Measurements from ENCODE around the gene GP5.

Gene GP5

DNA sequence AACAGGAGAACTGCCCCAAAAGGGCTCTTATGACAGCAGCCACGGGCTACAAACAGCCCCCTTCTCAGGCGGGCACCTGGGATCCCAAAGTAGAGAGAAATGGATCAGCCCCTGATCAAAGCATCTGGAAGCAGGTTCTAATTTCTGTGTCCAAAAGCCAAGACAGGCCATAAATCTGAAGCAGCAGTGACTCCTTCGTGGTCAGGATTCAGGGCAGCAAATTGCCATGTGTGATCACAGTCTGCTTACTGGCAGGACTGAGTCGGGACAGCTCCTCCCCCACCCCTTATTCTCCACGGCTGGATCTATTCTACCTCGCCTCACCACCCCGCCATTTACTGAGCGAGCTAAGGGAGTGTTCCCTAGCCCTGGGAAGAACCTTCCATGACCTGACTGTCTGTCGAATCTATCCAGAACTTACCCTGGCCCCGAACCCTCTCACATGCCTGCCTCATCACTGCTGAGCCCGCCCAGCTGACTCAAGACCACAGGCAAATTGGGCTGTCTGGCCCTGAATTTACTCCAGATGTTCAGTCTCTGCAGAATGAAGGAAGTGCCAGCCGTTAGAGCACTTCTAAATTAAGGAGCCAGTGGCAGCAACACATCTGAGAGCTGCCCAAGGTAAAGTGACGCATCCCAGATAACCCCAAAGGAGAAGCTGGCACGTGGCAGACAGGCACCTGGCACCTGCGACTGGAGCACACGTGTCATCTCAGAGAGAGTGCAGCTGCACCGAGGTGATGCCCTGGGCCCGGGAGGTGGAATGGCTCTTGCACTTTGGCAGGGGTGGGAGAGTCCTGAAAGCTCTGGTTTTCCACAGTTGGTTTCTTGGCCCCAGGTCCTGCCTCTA lies 30.8 kb downstream of the GP5 start (continued):
- TF ChIP-seq ZNF23 (tag by site-specific recombination; IDR thresholded peaks at IDR 0.05; ENCODE audit: borderline replicate concordance) (no peak), SP7 (tag by site-specific recombination; IDR thresholded peaks at IDR 0.05) (peak; percentile 76), KLF7 (tag by site-specific recombination; IDR thresholded peaks at IDR 0.05; ENCODE audit: borderline replicate concordance) (no peak), ZNF426 (tag by site-specific recombination; IDR thresholded peaks at IDR 0.05) (no peak), ZNF600 (tag by site-specific recombination; IDR thresholded peaks at IDR 0.05) (peak; percentile 93; the same call in 1 of the 2 replicates), SALL2 (tag by site-specific recombination; IDR thresholded peaks at IDR 0.05; ENCODE audit: borderline replicate concordance) (no peak), GFI1B (tag by site-specific recombination; IDR thresholded peaks at IDR 0.05) (no peak), ZNF302 (tag by site-specific recombination; IDR thresholded peaks at IDR 0.05; ENCODE audit: low read depth) (no peak), OVOL3 (tag by site-specific recombination; IDR thresholded peaks at IDR 0.05) (no peak), ZFP3 (tag by site-specific recombination; IDR thresholded peaks at IDR 0.05; ENCODE audit: low read depth) (no peak), ZNF433 (tag by site-specific recombination; IDR thresholded peaks at IDR 0.05; ENCODE audit: low read depth) (no peak)

DNA sequence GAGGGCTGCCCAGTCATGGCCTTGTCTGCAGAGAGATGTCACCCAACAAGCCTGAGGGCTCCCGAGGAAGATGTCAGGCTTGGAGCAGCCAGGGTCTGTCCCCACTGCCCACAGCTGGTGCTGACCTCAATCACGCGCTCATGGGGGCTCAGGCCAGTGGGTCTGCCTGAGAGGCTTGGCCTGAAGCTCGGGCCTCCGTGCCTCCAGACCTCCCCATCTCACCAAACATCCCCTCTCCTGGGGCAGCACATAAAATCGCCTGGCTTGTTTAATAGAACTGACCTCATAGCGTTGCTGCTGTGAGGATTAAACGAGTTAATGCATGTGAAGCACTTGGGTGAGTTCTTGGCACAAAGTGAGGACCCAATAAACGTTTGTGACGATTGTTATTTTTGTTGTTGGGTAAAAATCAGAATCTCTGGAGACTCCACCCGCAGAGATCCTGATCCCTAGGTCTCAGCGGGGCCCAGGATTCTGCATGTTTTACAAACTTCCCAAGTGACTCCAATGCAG lies 33.0 kb downstream of the GP5 start:
- H3K4me3 ChIP-seq (ENCODE audit: low read depth, low read length): no peak overlapping the region
- H3K4me1 ChIP-seq (ENCODE audit: control insufficient read depth, insufficient read depth, low read length): no peaks in the 10 kb centered on the region
- H3K9me3 ChIP-seq (ENCODE audit: control insufficient read depth, insufficient read depth, low read depth, low read length): no peaks in the 10 kb centered on the region
- H3K36me3 ChIP-seq (ENCODE audit: control insufficient read depth in 2 of 2, insufficient read depth in 1 of 2, low read length in 2 of 2): no peaks in the 10 kb centered on the region
- ChIA-PET POLR2A (no interaction called here), CTCF (no interaction called here)
- no peak overlapping the region for H3K27ac ChIP-seq (ENCODE audit: extremely low read depth, low read depth, low read length)
- TF ChIP-seq, protein P1, sequence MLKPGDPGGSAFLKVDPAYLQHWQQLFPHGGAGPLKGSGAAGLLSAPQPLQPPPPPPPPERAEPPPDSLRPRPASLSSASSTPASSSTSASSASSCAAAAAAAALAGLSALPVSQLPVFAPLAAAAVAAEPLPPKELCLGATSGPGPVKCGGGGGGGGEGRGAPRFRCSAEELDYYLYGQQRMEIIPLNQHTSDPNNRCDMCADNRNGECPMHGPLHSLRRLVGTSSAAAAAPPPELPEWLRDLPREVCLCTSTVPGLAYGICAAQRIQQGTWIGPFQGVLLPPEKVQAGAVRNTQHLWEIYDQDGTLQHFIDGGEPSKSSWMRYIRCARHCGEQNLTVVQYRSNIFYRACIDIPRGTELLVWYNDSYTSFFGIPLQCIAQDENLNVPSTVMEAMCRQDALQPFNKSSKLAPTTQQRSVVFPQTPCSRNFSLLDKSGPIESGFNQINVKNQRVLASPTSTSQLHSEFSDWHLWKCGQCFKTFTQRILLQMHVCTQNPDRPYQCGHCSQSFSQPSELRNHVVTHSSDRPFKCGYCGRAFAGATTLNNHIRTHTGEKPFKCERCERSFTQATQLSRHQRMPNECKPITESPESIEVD (tag by site-specific recombination; IDR thresholded peaks at IDR 0.05): peak; percentile 82
- TF ChIP-seq, protein P2, sequence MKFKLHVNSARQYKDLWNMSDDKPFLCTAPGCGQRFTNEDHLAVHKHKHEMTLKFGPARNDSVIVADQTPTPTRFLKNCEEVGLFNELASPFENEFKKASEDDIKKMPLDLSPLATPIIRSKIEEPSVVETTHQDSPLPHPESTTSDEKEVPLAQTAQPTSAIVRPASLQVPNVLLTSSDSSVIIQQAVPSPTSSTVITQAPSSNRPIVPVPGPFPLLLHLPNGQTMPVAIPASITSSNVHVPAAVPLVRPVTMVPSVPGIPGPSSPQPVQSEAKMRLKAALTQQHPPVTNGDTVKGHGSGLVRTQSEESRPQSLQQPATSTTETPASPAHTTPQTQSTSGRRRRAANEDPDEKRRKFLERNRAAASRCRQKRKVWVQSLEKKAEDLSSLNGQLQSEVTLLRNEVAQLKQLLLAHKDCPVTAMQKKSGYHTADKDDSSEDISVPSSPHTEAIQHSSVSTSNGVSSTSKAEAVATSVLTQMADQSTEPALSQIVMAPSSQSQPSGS (tag by site-specific recombination; IDR thresholded peaks at IDR 0.05; ENCODE audit: low read depth): 0 out of 2 replicates have a peak, but pooled peaks have one; percentile 10
- TF ChIP-seq ZEB2 (tag by site-specific recombination; IDR thresholded peaks at IDR 0.05): peak; percentile 67; the same call in 1 of the 2 replicates
- TF ChIP-seq ZFP41 (tag by site-specific recombination; IDR thresholded peaks at IDR 0.05; ENCODE audit: borderline replicate concordance): no peak
- TF ChIP-seq GLIS1 (tag by site-specific recombination; IDR thresholded peaks at IDR 0.05): peak; percentile 89
- TF ChIP-seq ZNF112 (tag by site-specific recombination; IDR thresholded peaks at IDR 0.05): no peak
- TF ChIP-seq FEZF1 (tag by site-specific recombination; IDR thresholded peaks at IDR 0.05): peak; percentile 74; the same call in 1 of the 2 replicates
- peak; percentile 78 for TF ChIP-seq ZNF423 (tag by site-specific recombination; IDR thresholded peaks at IDR 0.05)
- TF ChIP-seq ZNF664 (tag by site-specific recombination; IDR thresholded peaks at IDR 0.05): peak; percentile 98
- no peak for TF ChIP-seq ZNF324 (tag by site-specific recombination; IDR thresholded peaks at IDR 0.05)
- TF ChIP-seq ZBTB48 (tag by site-specific recombination; IDR thresholded peaks at IDR 0.05): no peak
- peak; percentile 79 for TF ChIP-seq ZNF843 (tag by site-specific recombination; IDR thresholded peaks at IDR 0.05)
- TF ChIP-seq, protein P3, sequence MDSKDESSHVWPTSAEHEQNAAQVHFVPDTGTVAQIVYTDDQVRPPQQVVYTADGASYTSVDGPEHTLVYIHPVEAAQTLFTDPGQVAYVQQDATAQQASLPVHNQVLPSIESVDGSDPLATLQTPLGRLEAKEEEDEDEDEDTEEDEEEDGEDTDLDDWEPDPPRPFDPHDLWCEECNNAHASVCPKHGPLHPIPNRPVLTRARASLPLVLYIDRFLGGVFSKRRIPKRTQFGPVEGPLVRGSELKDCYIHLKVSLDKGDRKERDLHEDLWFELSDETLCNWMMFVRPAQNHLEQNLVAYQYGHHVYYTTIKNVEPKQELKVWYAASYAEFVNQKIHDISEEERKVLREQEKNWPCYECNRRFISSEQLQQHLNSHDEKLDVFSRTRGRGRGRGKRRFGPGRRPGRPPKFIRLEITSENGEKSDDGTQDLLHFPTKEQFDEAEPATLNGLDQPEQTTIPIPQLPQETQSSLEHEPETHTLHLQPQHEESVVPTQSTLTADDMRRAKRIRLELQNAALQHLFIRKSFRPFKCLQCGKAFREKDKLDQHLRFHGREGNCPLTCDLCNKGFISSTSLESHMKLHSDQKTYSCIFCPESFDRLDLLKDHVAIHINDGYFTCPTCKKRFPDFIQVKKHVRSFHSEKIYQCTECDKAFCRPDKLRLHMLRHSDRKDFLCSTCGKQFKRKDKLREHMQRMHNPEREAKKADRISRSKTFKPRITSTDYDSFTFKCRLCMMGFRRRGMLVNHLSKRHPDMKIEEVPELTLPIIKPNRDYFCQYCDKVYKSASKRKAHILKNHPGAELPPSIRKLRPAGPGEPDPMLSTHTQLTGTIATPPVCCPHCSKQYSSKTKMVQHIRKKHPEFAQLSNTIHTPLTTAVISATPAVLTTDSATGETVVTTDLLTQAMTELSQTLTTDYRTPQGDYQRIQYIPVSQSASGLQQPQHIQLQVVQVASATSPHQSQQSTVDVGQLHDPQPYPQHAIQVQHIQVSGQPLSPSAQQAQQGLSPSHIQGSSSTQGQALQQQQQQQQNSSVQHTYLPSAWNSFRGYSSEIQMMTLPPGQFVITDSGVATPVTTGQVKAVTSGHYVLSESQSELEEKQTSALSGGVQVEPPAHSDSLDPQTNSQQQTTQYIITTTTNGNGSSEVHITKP (tag by site-specific recombination; IDR thresholded peaks at IDR 0.05): peak; percentile 44; the same call in 1 of the 2 replicates
- TF ChIP-seq, protein P4, sequence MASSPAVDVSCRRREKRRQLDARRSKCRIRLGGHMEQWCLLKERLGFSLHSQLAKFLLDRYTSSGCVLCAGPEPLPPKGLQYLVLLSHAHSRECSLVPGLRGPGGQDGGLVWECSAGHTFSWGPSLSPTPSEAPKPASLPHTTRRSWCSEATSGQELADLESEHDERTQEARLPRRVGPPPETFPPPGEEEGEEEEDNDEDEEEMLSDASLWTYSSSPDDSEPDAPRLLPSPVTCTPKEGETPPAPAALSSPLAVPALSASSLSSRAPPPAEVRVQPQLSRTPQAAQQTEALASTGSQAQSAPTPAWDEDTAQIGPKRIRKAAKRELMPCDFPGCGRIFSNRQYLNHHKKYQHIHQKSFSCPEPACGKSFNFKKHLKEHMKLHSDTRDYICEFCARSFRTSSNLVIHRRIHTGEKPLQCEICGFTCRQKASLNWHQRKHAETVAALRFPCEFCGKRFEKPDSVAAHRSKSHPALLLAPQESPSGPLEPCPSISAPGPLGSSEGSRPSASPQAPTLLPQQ (tag by site-specific recombination; IDR thresholded peaks at IDR 0.05): 0 out of 2 replicates have a peak, but pooled peaks have one; percentile 17
- peak; percentile 35; the same call in 1 of the 2 replicates for TF ChIP-seq OSR2 (tag by site-specific recombination; IDR thresholded peaks at IDR 0.05)
- TF ChIP-seq, protein P5, sequence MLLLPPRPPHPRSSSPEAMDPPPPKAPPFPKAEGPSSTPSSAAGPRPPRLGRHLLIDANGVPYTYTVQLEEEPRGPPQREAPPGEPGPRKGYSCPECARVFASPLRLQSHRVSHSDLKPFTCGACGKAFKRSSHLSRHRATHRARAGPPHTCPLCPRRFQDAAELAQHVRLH (tag by site-specific recombination; IDR thresholded peaks at IDR 0.05): no peak
- TF ChIP-seq GFI1B (tag by site-specific recombination; IDR thresholded peaks at IDR 0.05): no peak
- no peak for TF ChIP-seq ZFP37 (tag by site-specific recombination; IDR thresholded peaks at IDR 0.05)
